ENCODE data around the gene EDNRA. TPM values are rescaled to one million over a fixed set of nuclear protein-coding genes. Genes with fewer than 3 reads are reported as not detected.
"Not testable (repeated sequence)": the region's sequence is repeated elsewhere in the genome, so short reads cannot be mapped to it uniquely, and the experiment has no call there.

Gene EDNRA
- total RNA-seq = 10 to 100 TPM; 26.6 to 41.8 TPM
- 100 to 1,000 TPM in 4 of 6 donors, 10 to 100 TPM in 2; 94.1 to 124 (median 108) TPM for polyA plus RNA-seq (ENCODE audit: insufficient read length in 6 of 6)
- long read RNA-seq, donor 1, full-length matches to known transcripts = 18 of 67 reads
- long read RNA-seq, donor 1, partial matches to known transcripts = 49 of 67 reads
- long read RNA-seq, donor 1, other reads (novel, unspliced or antisense) = 0 of 67 reads
- long read RNA-seq, donor 2, full-length matches to known transcripts = 25 of 80 reads
- long read RNA-seq, donor 2, partial matches to known transcripts = 55 of 80 reads
- long read RNA-seq, donor 2, other reads (novel, unspliced or antisense) = 0 of 80 reads
- long read RNA-seq, donor 3, full-length matches to known transcripts = 16 of 58 reads
- long read RNA-seq, donor 3, partial matches to known transcripts = 42 of 58 reads
- long read RNA-seq, donor 3, other reads (novel, unspliced or antisense) = 0 of 58 reads
- long read RNA-seq, donor 4, full-length matches to known transcripts = 7 of 20 reads
- long read RNA-seq, donor 4, partial matches to known transcripts = 10 of 20 reads
- long read RNA-seq, donor 4, other reads (novel, unspliced or antisense) = 3 of 20 reads
- long read RNA-seq, donor 5, full-length matches to known transcripts = 18 of 36 reads
- long read RNA-seq, donor 5, partial matches to known transcripts = 18 of 36 reads
- long read RNA-seq, donor 5, other reads (novel, unspliced or antisense) = 0 of 36 reads
- long read RNA-seq, donor 6, full-length matches to known transcripts = 18 of 27 reads
- long read RNA-seq, donor 6, partial matches to known transcripts = 9 of 27 reads
- long read RNA-seq, donor 6, other reads (novel, unspliced or antisense) = 0 of 27 reads
- long read RNA-seq, donor 7, full-length matches to known transcripts = 9 of 14 reads
- long read RNA-seq, donor 7, partial matches to known transcripts = 5 of 14 reads
- long read RNA-seq, donor 7, other reads (novel, unspliced or antisense) = 0 of 14 reads
- long read RNA-seq, donor 8, full-length matches to known transcripts = 18 of 30 reads
- long read RNA-seq, donor 8, partial matches to known transcripts = 12 of 30 reads
- long read RNA-seq, donor 8, other reads (novel, unspliced or antisense) = 0 of 30 reads
- long read RNA-seq, donor 9 = 0 reads
- long read RNA-seq, donor 10, partial matches to known transcripts = 7 of 7 reads
- long read RNA-seq, donor 10, other reads (novel, unspliced or antisense) = 0 of 7 reads
- long read RNA-seq, donor 11, full-length matches to known transcripts = 3 of 10 reads
- long read RNA-seq, donor 11, partial matches to known transcripts = 7 of 10 reads
- long read RNA-seq, donor 11, other reads (novel, unspliced or antisense) = 0 of 10 reads
- long read RNA-seq, donor 12, full-length matches to known transcripts = 12 of 28 reads
- long read RNA-seq, donor 12, partial matches to known transcripts = 16 of 28 reads
- long read RNA-seq, donor 12, other reads (novel, unspliced or antisense) = 0 of 28 reads

DNA sequence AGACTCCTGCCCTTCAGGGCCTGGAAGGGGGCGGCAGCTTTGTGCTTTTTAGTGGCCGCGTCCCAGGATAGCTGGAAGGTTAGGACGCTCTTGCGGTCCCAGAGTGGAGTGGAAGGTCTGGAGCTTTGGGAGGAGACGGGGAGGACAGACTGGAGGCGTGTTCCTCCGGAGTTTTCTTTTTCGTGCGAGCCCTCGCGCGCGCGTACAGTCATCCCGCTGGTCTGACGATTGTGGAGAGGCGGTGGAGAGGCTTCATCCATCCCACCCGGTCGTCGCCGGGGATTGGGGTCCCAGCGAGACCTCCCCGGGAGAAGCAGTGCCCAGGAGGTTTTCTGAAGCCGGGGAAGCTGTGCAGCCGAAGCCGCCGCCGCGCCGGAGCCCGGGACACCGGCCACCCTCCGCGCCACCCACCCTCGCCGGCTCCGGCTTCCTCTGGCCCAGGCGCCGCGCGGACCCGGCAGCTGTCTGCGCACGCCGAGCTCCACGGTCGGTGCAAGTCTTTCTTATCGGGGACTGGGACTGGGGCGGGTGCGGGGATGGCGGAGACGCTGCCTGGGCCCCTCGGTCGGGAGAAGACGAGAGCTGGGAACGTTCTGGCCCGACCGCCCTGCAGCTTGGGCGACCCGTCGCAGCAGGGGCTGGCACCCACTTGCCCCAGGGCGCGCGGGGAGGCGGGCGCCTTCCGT lies at the start of gene EDNRA:
TSS of gene EDNRA (plus strand) at position 207 of the 686 bp plus-strand sequence. CDS start 4,585 bp downstream, outside the sequence.
- TF ChIP-seq CTCF (IDR thresholded peaks at IDR 0.05) = no peak
- Histone ChIP-seq H3K27ac (peak within 1 kb of the TSS; percentile 71 to 82), H3K36me3 (no peaks in the 10 kb centered on the region), H3K4me1 (no peaks in the 10 kb centered on the region), H3K9me3 (no peaks in the 10 kb centered on the region), H3K4me3 (peak within 1 kb of the TSS; percentile 47 to 51), H3K27me3 (peaks cover 0 to 29% of the 10 kb centered on the region in 2 donors)
- DNase-seq (peak in 3 of 4 donors; percentile 38 to 77 (median 73)), ATAC-seq (peak; percentile 74)
- intact Hi-C loops (cut with DNase I) = no loop called here

GRCh38 chr4:147434370-147434769 lies 46.5 kb upstream of the EDNRA start:
- H3K36me3 ChIP-seq; intact Hi-C loops (cut with DNase I); H3K27ac ChIP-seq; H3K4me3 ChIP-seq; H3K27me3 ChIP-seq; H3K4me1 ChIP-seq: not testable (repeated sequence)
- DNase-seq (peak in 1 of 4 donors; percentile 31), ATAC-seq (peak; percentile 92)
- H3K9me3 ChIP-seq = peaks cover 0 to 25% of the 10 kb centered on the region in 2 donors

DNA sequence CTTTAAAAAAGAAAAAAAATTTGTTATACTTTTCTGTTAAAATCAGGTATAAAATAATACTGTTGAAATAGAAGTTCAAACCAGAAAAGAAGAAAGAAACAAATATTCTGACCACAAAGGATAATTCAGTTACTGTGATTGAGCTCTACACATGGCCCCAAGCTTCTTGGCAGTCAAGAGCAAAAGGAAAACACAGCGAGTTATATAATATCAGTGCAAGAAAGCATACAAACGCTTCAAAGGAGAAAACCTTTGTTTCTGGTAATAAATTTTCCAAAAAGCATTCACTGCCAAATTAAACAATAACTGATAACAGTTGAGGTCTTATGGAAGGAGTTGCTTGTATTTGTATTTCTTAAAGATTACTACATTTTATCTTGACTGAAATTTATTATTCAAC lies 40.5 kb upstream of the EDNRA start:
- Histone ChIP-seq H3K4me1 (no peaks in the 10 kb centered on the region), H3K9me3 (peaks cover 0 to 1% of the 10 kb centered on the region in 2 donors), H3K27me3 (no peaks in the 10 kb centered on the region), H3K36me3 (no peaks in the 10 kb centered on the region), H3K27ac (no peak overlapping the region), H3K4me3 (no peak overlapping the region)
- TF ChIP-seq CTCF (IDR thresholded peaks at IDR 0.05) = no peak
- ATAC-seq (no peak), DNase-seq (no peak)
- intact Hi-C loops (cut with DNase I) = no loop called here

DNA sequence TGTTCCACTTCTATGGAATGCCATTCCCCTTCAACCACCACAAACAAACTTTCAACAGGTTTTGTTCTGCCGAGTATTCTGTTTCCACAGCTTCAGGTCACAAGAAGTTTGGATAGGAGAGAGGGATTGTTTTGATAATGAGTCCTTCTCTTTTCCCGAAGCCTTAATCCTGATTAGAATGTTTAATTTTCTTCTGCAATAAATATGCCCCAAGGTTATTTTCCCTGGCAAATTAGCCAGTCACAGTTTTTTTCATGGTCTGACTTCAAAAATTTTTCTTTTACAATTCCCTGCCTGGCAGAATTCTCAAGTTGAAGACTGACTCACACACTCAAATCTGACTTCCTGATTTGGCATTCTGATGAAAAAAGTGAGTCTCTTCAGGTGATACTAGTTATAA lies 33.1 kb upstream of the EDNRA start:
- no peaks in the 10 kb centered on the region for H3K4me1 ChIP-seq
- no peaks in the 10 kb centered on the region for H3K9me3 ChIP-seq
- H3K4me3 ChIP-seq = no peak overlapping the region
- no peaks in the 10 kb centered on the region for H3K27me3 ChIP-seq
- TF ChIP-seq CTCF (IDR thresholded peaks at IDR 0.05) = no peak
- intact Hi-C loops (cut with DNase I) = no loop called here
- no peaks in the 10 kb centered on the region for H3K36me3 ChIP-seq
- H3K27ac ChIP-seq = no peak overlapping the region
- peak; percentile 50 for ATAC-seq
- DNase-seq = no peak

Measured in left lung (tissue), 14 donors.